Measurements from ENCODE around the gene PPP2R5C.

The PPP2R5C gene

GRCh38 chr14:101917413-101918017 lies 156.0 kb downstream of the PPP2R5C start:
- no peak for DNase-seq (ENCODE audit: low spot score)

- no peak for DNase-seq (ENCODE audit: low spot score)
Measured at GRCh38 chr14:101918065-101918989, 156.8 kb downstream of the PPP2R5C start.

- DNase-seq (ENCODE audit: low spot score) = no peak
Measured at GRCh38 chr14:101920271-101920670, 158.8 kb downstream of the PPP2R5C start.

- DNase-seq (ENCODE audit: low spot score) = no peak
Measured at GRCh38 chr14:101922866-101923265, 161.4 kb downstream of the PPP2R5C start.

- DNase-seq (ENCODE audit: low spot score) = no peak
Measured at GRCh38 chr14:101925152-101925551, 163.6 kb downstream of the PPP2R5C start.

- DNase-seq (ENCODE audit: low spot score) = peak; percentile 16
Measured at GRCh38 chr14:101926085-101926484, 164.6 kb downstream of the PPP2R5C start.

GRCh38 chr14:101926620-101927019 lies 165.1 kb downstream of the PPP2R5C start:
- DNase-seq (ENCODE audit: low spot score) = peak; percentile 6

- DNase-seq (ENCODE audit: low spot score) = no peak
Measured at GRCh38 chr14:101927859-101928258, 166.3 kb downstream of the PPP2R5C start.

- DNase-seq (ENCODE audit: low spot score) = no peak
Measured at GRCh38 chr14:101928415-101928841, 166.9 kb downstream of the PPP2R5C start.

GRCh38 chr14:101929096-101929495 lies 167.6 kb downstream of the PPP2R5C start:
- DNase-seq (ENCODE audit: low spot score) = no peak

- DNase-seq (ENCODE audit: low spot score) = no peak
Measured at GRCh38 chr14:101929946-101930345, 168.4 kb downstream of the PPP2R5C start.

- DNase-seq (ENCODE audit: low spot score) = no peak
Measured at GRCh38 chr14:101932673-101933072, 171.2 kb downstream of the PPP2R5C start.

- DNase-seq (ENCODE audit: low spot score) = no peak
Measured at GRCh38 chr14:101933209-101933608, 171.7 kb downstream of the PPP2R5C start.

GRCh38 chr14:101934601-101935150 lies 173.2 kb downstream of the PPP2R5C start:
- no peak for DNase-seq (ENCODE audit: low spot score)

GRCh38 chr14:101937926-101938767 lies 176.6 kb downstream of the PPP2R5C start:
- DNase-seq (ENCODE audit: low spot score) = no peak

- no peak for DNase-seq (ENCODE audit: low spot score)
Measured at GRCh38 chr14:101939646-101940170, 178.2 kb downstream of the PPP2R5C start.

GRCh38 chr14:101944451-101944850 lies 182.9 kb downstream of the PPP2R5C start:
- DNase-seq (ENCODE audit: low spot score) = no peak

- no peak for DNase-seq (ENCODE audit: low spot score)
Measured at GRCh38 chr14:101945171-101945570, 183.7 kb downstream of the PPP2R5C start.

- no peak for DNase-seq (ENCODE audit: low spot score)
Measured at GRCh38 chr14:101947577-101947903, 186.0 kb downstream of the PPP2R5C start.

- DNase-seq (ENCODE audit: low spot score) = peak; percentile 98
Measured at GRCh38 chr14:101947904-101948665, 186.6 kb downstream of the PPP2R5C start.

GRCh38 chr14:101948666-101949216 lies 187.2 kb downstream of the PPP2R5C start:
- no peak for DNase-seq (ENCODE audit: low spot score)
